ENCODE results near the gene HS6ST1. TPM values are rescaled to one million over a fixed set of nuclear protein-coding genes. Genes with fewer than 3 reads are reported as not detected.

HS6ST1 gene
- total RNA-seq, 1 experiment from 2014 or later = 22.0 TPM

- in situ Hi-C loops (cut with HindIII; ENCODE audit: low pct_unique_long_range_greater_than_20kb, low sequenced_read_pairs) (no loop called here), intact Hi-C loops (cut with micrococcal nuclease; ENCODE audit: unreplicated experiment) (no loop called here)
- H3K4me1 ChIP-seq (ENCODE audit: control insufficient read depth, insufficient read depth, low read length) = peaks cover 3% of the 10 kb centered on the region
- ATAC-seq (no peak), DNase-seq (ENCODE audit: low read depth, low spot score) (no peak)
- ChIA-PET CTCF (no interaction called here), POLR2A (no interaction called here)
- BruUV-seq (replicated peaks) = no TSS peak
- H3K36me3 ChIP-seq (ENCODE audit: control insufficient read depth, insufficient read depth, low read length) = no peaks in the 10 kb centered on the region
- no peaks in the 10 kb centered on the region for H3K9me3 ChIP-seq (ENCODE audit: control insufficient read depth, insufficient read depth, low read depth, low read length)
- no peak overlapping the region for H3K27ac ChIP-seq (ENCODE audit: low read length)
- TF ChIP-seq POLR2AphosphoS5 (IDR thresholded peaks at IDR 0.05; ENCODE audit: low read depth, low read length) = no peak
- TF ChIP-seq, protein P1, sequence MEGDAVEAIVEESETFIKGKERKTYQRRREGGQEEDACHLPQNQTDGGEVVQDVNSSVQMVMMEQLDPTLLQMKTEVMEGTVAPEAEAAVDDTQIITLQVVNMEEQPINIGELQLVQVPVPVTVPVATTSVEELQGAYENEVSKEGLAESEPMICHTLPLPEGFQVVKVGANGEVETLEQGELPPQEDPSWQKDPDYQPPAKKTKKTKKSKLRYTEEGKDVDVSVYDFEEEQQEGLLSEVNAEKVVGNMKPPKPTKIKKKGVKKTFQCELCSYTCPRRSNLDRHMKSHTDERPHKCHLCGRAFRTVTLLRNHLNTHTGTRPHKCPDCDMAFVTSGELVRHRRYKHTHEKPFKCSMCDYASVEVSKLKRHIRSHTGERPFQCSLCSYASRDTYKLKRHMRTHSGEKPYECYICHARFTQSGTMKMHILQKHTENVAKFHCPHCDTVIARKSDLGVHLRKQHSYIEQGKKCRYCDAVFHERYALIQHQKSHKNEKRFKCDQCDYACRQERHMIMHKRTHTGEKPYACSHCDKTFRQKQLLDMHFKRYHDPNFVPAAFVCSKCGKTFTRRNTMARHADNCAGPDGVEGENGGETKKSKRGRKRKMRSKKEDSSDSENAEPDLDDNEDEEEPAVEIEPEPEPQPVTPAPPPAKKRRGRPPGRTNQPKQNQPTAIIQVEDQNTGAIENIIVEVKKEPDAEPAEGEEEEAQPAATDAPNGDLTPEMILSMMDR (IDR thresholded peaks at IDR 0.05) = no peak
- no peak for TF ChIP-seq TCF7L2 (IDR thresholded peaks at IDR 0.05; ENCODE audit: low read depth, low read length)
- no peak for TF ChIP-seq REST (IDR thresholded peaks at IDR 0.05; ENCODE audit: insufficient read depth in 1 of 2, low read depth in 2 of 2, low read length in 1 of 2)
- TF ChIP-seq SIN3A (IDR thresholded peaks at IDR 0.05; ENCODE audit: borderline replicate concordance, insufficient read depth, low read depth, low read length) = no peak
- H3K27me3 ChIP-seq (ENCODE audit: control insufficient read depth, insufficient read depth, low read length) = no peaks in the 10 kb centered on the region
- no peak overlapping the region for H3K4me3 ChIP-seq (ENCODE audit: low read depth in 2 of 2, low read length in 2 of 2)
These were observed 36.8 kb downstream of the HS6ST1 start for GRCh38 chr2:128281852-128282245.

DNA sequence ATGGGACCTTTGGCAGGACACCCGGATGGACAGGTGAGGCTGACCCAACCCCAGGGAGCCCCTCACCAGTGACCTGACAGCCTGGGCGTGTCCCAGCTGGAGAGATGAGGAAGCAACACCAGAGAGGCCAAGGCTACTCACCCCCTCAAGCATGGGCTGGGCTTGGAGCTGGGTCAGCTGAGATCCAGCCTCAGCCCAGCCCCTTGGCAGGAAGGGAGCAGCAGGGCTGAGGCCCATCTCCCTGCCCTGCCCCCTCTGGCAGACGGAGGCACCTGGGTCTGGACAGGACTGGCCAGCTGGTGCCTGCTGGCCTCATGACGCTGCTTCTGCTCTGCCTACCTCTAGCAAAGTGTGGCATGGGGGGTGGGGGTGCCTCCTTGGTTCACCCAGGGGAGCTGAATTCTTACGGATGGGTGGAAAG, 37.8 kb downstream of the HS6ST1 start:
- H3K9me3 ChIP-seq (ENCODE audit: control insufficient read depth, insufficient read depth, low read depth, low read length) = no peaks in the 10 kb centered on the region
- no peaks in the 10 kb centered on the region for H3K27me3 ChIP-seq (ENCODE audit: control insufficient read depth, insufficient read depth, low read length)
- no peak overlapping the region for H3K4me3 ChIP-seq (ENCODE audit: low read depth in 2 of 2, low read length in 2 of 2)
- peaks cover 3% of the 10 kb centered on the region for H3K4me1 ChIP-seq (ENCODE audit: control insufficient read depth, insufficient read depth, low read length)
- H3K27ac ChIP-seq (ENCODE audit: low read length) = no peak overlapping the region
- ChIA-PET POLR2A (interaction anchor here (0.5 kb wide), 1 partner anchor 157 kb away, joined by 4 read pairs; no protein-coding TSS in a partner anchor), CTCF (no interaction called here)
- intact Hi-C loops (cut with micrococcal nuclease; ENCODE audit: unreplicated experiment) (no loop called here), in situ Hi-C loops (cut with HindIII; ENCODE audit: low pct_unique_long_range_greater_than_20kb, low sequenced_read_pairs) (no loop called here)
- DNase-seq (ENCODE audit: low read depth, low spot score) = no peak
- ATAC-seq = no peak
- BruUV-seq (replicated peaks) = no TSS peak
- no peaks in the 10 kb centered on the region for H3K36me3 ChIP-seq (ENCODE audit: control insufficient read depth, insufficient read depth, low read length)
- no peak for TF ChIP-seq SIN3A (IDR thresholded peaks at IDR 0.05; ENCODE audit: borderline replicate concordance, insufficient read depth, low read depth, low read length)
- no peak for TF ChIP-seq POLR2AphosphoS5 (IDR thresholded peaks at IDR 0.05; ENCODE audit: low read depth, low read length)
- no peak for TF ChIP-seq REST (IDR thresholded peaks at IDR 0.05; ENCODE audit: insufficient read depth in 1 of 2, low read depth in 2 of 2, low read length in 1 of 2)
- TF ChIP-seq, protein P1 (IDR thresholded peaks at IDR 0.05) = no peak
- no peak for TF ChIP-seq TCF7L2 (IDR thresholded peaks at IDR 0.05; ENCODE audit: low read depth, low read length)

Data from Panc1 (cell line).